HG03064 (cell line): ENCODE data around the gene RBAK.
A peak's percentile ranks its signal among the peaks of the same experiment; 100 is the strongest.
"Not testable (repeated sequence)": the region's sequence is repeated elsewhere in the genome, so short reads cannot be mapped to it uniquely, and the experiment has no call there.

Experiments
- ATAC-seq: cut with Tn5 transposase; IDR thresholded peaks from one replicate; pipeline ENCODE4 v1.9.1; 2021; ENCODE audit warnings: low read depth; ENCODE audit not compliant: unreplicated experiment

Gene RBAK

DNA sequence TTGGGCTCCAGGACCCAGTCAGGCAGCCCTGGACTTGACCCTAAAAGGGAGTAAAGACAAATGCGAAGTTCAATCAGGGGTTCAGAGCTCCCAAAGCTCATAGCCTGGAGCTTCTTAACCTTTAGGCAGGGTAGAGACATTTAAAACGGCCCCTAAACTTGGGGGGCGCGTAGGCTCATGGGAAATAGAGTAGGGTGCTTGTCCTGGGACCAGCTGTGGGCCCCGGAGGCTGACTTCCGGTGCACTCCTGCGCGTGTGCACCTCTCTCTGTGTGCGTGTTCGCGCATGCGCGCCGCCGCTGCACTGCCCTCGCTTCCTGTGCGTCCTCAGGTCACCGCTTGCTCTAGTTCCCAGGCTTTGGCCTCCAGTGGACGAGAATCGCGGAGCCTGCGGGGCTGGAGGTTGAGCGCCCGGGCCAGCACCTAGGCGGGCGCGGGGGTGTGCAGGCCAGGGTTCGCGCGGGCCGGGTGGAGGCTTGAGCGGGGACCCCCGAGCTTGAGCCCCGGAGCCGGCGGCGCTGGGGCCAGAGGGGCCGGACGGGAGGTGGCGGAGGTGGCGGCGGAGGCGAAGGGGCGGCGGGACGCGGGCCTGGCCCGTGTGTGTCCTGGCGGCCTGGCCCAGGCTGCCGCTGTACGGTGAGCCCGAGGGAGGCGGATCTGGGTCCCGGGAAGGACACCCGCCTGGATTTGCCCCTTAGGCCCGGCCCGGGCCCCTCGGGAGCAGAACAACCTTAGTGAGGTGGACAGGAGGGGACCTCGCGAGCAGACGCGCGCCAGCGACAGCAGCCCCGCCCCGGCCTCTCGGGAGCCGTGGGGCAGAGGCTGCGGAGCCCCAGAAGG lies at the start of gene RBAK:
Gene RBAK (plus strand): TSS at position 303 of the 839 bp plus-strand sequence. CDS start 2,217 bp downstream, outside the sequence.
- peak; percentile 100 for ATAC-seq

DNA sequence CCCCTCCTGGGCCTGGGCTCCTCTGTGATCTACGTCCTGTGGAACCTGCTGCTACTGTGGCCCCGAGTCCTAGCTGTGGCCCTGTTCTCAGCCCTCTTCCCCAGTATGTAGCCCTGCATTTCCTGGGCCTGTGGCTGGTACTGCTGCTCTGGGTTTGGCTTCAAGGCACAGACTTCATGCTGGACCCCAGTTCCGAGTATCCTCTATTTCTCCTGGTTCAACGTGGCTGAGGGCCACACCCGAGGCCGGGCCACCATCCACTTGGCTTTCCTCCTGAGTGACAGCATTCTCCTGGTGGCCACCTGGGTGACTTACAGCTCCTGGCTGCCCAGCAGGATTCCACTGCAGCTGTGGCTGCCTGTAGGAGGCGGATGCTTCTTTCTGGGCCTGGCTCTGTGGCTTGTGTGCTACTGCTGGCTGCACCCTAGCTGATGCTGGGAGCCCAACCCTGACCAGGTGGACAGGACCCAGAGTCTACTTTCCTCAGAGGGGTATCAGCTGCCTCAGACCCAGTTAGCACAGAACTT lies 48.9 kb upstream of the RBAK start:
- no peak for ATAC-seq

DNA sequence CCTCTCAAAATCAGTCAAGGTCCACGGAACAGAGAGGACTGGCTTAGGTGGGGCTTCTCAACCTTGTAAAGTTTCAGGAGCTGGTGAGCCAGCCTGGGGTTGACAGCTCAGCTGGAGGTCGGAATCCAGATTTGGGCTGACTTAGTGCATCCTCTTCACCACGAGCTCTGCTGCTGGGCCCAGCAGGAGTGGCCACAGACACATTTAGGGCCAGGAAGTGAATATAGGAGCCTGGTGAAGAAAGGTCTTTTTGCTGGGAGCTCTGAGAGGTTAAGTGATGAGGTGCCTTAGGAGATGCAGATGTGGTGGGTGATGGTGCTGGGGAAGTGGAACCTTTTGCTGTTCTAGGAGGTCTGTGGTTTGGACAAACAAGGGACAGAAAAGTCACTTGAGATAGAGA lies 47.4 kb upstream of the RBAK start:
- no peak for ATAC-seq

DNA sequence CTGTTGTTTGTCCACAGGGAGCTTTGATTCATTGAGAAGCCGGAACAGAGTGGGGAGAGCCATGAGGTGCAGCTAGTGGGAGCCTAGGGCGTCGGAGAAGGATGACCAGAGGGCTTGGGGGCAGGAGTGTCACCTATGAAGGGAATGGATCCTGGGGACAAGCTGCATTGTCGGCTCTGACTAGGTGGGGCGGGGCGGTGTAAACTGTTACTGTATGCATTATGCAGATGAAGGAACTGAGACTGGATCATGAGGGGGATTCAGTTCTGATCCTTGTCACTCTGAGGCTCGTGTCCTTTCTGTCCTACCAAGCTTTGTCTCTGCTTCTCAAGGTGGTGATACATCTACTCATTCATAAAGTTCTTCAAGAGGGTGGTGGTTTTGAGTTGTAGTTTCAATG lies 46.8 kb upstream of the RBAK start:
- ATAC-seq = no peak

DNA sequence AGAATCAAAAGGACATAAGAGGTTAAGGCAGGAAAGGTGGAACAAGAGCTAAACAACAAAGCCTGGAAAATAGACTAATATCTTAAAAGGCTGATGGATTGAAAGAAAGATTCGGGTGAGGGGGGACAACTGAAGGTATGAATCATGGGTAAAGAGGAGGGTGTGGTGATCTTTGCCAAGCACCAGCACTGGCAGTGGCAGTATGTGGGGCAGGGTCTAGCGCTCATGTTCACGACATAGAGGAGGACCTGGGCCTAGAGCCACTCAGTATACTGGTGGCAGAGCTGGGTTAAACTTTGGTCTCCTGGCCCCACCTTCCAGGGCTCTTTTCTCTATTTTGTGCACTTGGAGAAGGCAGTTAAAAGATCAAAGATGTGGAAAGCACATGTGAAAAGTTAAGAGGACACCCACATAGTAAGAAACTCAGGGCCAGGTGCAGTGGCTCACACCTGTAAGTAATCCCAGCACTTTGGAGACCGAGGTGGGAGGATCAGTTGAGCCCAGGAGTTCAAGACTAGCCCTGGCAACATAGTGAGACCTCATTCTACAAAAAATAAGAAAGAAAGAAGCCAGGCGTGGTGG lies 46.2 kb upstream of the RBAK start:
- ATAC-seq = no peak

DNA sequence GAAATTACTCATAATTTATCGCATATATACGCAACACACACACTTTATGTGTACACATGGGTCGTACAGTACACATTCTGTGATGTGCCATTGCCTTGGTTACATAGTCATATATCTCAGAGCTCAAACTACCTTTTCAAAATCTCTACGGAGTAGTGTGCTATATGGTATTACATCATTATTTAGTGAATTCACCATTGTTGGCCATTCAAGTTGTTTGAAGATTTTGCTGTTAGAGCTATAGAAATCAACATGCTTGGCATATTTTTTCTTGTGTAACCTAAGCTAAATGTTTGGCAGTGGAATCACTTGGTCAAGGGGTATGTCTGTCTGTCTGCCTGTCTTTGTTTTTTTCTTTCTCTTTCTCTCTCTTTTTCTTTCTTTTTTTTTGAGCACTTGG lies 44.7 kb upstream of the RBAK start:
- no peak for ATAC-seq

DNA sequence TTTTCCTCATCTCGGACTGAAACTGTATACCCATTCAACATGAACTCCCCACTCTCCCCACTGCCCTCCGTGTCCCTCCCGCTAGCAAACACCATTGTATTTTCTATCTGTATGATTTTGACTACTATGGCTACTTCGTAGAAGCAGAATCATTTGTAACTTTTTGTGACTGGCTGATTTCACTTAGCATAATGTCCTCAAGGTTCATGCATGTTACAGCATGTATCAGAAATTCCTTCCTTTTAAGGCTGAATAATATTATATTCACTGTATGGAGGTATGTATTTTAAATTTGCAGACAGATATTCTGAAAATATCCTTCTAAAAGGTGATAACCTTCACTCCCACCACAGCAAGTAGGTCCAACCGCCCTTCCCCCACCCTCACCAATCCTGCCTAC lies 43.7 kb upstream of the RBAK start:
- ATAC-seq = no peak

DNA sequence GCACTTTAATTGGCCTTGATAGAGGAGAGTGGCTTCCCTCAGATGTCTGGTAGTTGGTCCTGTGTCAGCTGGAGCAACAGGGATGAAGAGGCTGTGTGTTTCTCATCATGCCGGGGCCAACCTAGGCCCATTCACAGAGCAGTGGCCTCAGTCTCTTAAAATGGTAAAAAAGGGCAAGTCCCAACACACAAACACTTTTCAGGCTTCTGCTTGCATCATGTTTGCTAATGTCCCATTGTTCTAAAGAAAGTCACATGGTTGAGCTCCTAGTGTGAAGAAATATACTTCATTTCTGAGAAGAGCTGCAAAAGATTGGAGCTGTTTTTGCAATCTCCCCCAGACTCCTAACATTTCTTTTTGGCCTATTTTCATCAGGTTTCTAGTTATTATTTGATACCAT lies 40.6 kb upstream of the RBAK start:
- no peak for ATAC-seq

DNA sequence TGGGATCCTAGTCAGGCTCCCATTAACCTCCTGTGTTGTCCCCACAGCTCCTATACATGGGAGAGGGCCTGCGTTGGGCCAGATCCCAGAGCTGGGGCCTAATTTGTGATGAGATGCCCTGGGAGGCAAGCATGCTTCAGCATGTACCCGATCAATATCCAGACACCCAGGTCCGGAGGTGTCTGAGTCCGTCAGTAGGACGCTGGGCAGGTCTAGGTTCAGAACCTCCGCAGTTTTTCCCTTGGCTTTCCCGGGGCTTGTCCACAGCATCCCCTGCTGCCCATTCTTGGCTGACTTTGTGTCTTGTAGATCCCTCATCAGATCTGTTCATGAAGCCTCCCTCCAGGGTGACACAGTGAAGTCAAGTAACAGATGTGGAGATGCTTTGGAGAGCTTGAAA lies 32.7 kb upstream of the RBAK start:
- ATAC-seq = no peak

DNA sequence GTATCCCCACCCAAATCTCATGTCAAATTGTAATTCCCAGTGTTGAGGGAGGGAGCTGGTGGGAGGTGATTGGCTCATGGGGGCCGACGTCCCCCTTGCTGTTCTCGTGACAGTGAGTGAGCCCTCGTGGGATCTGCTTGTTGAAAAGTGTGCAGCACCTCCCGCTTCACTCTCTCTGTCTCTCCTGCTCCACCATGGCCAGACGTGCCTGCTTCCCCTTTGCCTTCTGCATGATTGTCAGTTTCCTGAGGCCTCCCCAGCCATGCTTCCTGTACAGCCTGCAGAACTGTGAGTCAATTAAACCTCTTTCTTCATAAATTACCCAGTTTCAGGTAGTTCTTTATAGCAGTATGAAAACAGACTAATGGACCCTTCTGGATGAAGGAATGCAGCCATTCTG lies 29.7 kb upstream of the RBAK start:
- not testable (repeated sequence) for ATAC-seq

DNA sequence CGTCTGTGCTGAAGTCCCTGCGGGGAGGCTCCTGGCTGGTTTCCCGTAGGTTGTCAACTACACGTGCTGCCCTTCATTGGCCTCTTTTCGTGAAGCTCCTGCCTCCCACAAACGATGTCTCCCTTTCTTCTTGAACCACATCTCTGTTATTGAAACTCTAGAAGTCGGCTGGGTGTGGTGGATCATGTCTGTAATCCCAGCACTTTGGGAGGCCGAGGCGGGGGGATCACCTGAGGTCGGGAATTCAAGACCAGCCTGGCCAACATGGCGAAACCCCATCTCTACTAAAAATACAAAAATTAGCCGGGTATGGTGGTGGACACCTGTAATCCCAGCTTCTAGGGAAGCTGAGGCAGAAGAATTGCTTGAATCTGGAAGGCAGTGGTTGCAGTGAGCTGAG lies 28.0 kb upstream of the RBAK start:
- not testable (repeated sequence) for ATAC-seq

DNA sequence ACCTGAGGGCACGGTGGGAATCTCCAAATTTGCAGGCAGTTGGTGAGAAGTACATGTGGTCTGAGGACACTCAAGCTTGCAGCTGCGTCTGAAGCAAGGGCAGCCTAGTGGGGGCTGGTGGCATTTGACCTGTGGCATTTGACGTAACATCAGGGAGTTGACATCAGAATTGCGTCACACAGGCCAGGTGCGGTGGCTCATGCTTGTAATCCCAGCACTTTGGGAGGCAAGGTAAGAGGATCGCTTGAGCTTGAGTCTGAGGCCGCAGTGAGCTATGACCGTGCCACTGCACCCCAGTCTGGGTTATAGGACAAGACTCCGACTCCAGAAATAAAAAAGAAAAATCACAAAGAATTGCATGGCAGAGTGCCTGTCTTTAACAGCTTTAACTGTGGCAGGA lies 25.6 kb upstream of the RBAK start:
- no peak for ATAC-seq

DNA sequence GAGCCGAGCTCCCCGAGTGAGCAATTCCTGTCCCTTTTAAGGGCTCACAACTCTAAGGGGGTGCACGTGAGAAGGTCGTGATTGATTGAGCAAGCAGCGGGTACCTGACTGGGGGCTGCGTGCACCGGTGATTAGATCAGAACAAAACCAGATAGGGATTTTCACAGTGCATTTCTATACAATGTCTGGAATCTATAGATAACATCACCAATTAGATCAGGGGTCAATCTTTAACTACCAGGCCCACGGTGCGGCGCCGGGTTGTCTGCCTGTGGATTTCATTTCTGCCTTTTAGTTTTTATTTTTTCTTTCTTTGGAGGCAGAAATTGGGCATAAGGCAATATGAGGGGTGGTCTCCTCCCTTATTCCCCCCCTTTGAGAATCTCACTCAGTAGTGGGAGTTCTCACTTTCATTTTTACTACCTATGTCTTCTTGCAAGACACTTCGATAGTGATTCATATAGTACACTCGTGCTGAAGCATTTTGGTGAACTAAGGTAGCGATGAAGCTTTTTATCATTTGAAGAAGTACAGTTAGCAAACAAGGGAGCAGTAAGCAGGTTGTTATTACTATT lies 24.6 kb upstream of the RBAK start:
- not testable (repeated sequence) for ATAC-seq

DNA sequence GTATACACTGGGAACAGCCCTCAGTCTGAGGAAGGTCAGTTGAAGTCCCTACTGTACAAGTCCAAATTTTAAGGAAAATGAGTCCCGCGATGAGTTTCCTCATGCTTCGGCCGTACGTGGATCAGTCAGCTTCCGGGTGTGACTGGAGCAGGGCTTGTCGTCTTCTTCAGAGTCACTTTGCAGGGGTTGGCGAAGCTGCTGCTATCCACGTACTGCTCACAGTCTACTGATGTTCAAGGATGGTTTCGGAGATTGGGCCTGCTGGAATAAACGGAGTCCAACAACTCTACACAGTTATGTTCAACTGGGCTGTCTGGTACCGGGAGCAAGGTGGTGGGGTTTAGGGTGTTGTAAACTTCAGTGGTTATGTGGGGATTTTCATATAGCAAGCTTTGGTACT lies 22.0 kb upstream of the RBAK start:
- ATAC-seq = not testable (repeated sequence)

DNA sequence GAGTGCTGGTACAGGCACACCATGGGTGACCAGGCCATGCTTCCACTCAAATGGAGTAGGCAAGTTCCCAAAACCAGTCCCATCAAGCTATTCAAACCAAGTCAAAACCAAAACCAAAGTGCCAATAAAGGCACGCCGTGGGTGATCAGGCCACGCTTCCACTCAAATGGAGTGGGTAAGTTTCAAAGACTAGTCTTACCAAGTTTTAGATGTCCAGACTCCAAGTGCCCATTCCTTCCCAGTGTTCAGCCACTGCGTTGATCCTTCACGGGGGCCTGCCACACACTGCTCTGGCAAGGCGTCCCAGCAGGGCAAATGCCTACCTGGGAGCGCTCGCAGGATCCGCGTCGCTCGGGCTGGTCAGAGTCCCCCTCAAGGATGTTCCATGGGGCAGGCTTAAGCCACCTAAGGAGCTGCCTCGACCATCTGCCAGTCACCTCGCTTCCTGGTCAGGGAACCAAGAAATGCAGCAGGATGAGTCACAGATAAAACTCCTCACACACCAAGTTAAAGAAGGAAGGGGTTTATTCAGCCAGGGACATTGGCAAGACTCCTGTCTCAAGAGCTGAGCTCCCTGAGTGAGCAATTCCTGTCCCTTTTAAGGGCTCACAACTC lies 17.8 kb upstream of the RBAK start:
- ATAC-seq = not testable (repeated sequence)

DNA sequence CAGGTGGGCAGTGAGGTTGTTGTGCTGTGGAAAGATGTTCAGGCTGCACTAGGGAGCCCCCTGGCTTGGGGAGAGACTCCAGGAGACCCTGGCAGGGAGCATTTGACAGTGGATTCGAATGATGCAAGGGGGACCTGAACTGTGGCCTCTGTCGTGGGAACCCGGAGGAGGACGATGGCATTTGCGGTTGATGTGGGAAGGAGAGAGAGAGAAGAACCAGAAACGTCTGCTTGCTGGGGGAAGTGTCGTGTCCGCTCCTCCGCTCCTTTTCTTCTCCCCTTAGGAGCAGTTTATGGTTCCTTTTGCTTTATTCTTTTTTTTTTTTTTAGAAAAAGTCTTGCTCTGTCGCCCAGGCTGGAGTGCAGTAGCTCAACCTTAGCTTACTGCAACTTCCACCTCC lies 12.5 kb upstream of the RBAK start:
- not testable (repeated sequence) for ATAC-seq

DNA sequence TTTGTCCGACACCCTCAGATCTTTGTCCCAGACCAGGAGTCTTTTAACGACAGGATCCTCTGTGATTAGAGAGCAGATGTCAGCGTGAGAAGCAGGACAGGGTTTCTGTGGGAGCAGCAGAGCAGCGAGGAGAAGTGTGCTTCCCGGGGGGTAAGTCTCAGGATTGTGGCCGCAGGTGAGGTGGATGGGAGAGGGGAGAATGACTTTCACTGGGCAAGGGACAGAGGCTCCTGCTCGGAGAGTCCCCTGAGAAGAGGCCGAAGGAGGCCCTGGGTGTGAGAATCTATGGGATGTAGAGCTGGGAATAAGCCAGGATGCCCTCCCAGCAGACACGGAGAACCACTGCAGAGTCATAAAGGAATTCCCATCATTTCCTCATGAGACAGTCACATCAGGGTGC lies 10.4 kb upstream of the RBAK start:
- ATAC-seq = no peak

DNA sequence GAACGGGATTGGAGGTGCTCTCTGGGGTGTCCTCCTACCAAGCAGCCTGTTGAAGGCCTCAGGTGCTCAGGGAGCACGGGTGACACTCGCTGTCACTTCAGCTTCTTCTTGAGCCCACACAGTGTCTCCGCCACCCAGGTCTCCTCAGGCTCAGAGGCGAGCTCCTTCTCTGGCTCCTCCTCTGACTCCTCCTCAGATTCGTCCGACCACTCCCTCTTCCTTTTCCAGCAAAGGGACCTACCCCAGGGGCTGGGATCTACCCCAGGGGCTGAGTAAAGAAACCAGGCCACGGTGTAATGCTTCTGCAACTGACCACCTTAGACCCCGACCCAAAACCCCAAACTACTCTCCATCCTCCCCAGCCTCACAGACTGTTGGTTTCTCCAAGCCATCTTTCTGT lies 9.2 kb upstream of the RBAK start:
- ATAC-seq = no peak

DNA sequence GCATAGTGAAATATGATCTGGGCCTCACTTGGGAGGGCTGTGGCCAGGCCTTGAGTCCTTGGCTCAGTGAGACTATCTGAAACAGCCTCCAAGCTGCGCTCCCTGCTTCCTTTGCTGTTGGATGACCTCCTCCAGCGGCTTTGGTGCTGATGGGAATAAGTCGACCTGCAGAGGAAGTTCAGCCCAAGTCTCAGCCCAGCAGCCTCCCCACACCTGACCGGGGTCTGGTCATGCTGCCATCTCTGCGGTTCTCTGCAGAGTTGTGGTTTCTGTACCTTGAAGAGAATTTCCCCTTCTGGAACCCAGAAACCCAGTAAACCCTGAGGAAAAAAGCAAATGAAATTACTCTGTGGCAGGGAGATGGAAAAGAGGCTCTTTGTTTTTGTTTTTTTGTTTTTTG lies 4.6 kb upstream of the RBAK start:
- no peak for ATAC-seq

DNA sequence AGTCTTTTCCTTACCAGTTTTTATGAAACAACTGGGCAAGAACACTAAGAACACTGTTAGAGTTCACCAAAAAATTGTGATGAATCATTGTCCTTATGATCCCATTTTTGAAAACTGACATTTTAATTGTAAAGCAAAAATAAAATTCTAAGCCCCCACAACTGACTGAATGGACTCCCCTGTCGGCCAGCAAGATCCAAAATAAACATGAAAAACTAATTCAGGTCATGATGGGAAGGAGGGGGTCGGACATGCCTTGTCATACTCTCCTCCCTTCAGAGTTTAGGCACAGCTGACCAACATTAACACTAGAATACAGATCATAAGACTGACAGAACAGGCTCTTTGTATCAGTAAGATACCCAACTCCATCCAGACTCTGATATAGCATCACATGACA lies 2.0 kb upstream of the RBAK start:
- ATAC-seq = no peak

DNA sequence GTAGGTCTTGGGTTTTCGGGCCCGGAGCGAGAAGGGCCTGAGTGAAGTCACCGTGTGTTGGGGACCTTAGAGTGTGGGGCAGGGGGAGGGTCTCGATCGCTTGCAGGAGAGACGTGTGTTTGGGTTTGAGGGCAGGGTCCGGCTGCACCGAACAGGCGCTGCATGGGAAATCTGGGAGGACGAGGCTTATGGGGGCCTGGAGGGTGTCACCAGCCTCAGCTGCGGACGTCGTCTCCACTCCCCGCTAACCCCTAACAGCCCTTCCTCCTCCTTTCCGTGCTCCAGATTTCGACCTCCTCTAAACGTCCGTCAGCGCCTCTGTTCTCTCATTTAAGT lies 705 bp downstream of the RBAK start:
- ATAC-seq = not testable (repeated sequence)
